ENCODE measurements around the gene RPS27L. TPM values are rescaled to one million over a fixed set of nuclear protein-coding genes. Genes with fewer than 3 reads are reported as not detected.

The RPS27L gene
- total RNA-seq, 1 experiment from 2014 or later: 133 TPM

DNA sequence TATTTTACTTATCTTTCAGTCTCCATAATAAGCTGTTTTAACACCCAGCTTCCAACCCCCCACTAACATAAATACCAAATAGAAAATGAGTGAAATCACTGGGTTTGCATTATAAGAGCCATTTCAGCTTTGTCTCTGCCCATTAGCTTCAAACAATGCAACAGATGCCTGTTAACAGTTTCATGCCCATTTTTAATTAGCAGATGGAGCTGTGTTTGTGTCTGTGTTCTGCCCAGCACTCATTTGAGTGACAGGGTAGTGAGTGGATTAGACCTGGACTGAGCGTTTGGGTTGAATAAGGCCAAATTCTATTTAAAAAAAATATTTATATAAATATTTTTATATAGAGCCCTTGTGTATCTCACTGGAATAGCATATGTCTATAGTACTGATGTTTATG lies 39.6 kb upstream of the RPS27L start:
- TF ChIP-seq ZNF671 (CRISPR knock-in tag; IDR thresholded peaks at IDR 0.05): no peak
- no peak for TF ChIP-seq ZNF219 (CRISPR knock-in tag; IDR thresholded peaks at IDR 0.05; ENCODE audit: borderline replicate concordance)
- no peak for TF ChIP-seq OVOL2 (CRISPR knock-in tag; IDR thresholded peaks at IDR 0.05; ENCODE audit: borderline replicate concordance)
- TF ChIP-seq, protein P1, sequence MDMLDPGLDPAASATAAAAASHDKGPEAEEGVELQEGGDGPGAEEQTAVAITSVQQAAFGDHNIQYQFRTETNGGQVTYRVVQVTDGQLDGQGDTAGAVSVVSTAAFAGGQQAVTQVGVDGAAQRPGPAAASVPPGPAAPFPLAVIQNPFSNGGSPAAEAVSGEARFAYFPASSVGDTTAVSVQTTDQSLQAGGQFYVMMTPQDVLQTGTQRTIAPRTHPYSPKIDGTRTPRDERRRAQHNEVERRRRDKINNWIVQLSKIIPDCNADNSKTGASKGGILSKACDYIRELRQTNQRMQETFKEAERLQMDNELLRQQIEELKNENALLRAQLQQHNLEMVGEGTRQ (CRISPR knock-in tag; IDR thresholded peaks at IDR 0.05): no peak
- TF ChIP-seq NR3C1 (CRISPR knock-in tag; conservative IDR thresholded peaks at IDR 0.05; ENCODE audit: low read depth): no peak
- TF ChIP-seq NFYB (CRISPR knock-in tag; conservative IDR thresholded peaks at IDR 0.05; ENCODE audit: low read depth): no peak
- no peak for TF ChIP-seq GRHL2 (CRISPR knock-in tag; IDR thresholded peaks at IDR 0.05; ENCODE audit: insufficient replicate concordance, severe bottlenecking)
- TF ChIP-seq SP1 (CRISPR knock-in tag; conservative IDR thresholded peaks at IDR 0.05): no peak
- no peak for TF ChIP-seq ZNF423 (CRISPR knock-in tag; IDR thresholded peaks at IDR 0.05)
- TF ChIP-seq CBFB (CRISPR knock-in tag; IDR thresholded peaks at IDR 0.05; ENCODE audit: low read depth): no peak
- TF ChIP-seq, protein P2, sequence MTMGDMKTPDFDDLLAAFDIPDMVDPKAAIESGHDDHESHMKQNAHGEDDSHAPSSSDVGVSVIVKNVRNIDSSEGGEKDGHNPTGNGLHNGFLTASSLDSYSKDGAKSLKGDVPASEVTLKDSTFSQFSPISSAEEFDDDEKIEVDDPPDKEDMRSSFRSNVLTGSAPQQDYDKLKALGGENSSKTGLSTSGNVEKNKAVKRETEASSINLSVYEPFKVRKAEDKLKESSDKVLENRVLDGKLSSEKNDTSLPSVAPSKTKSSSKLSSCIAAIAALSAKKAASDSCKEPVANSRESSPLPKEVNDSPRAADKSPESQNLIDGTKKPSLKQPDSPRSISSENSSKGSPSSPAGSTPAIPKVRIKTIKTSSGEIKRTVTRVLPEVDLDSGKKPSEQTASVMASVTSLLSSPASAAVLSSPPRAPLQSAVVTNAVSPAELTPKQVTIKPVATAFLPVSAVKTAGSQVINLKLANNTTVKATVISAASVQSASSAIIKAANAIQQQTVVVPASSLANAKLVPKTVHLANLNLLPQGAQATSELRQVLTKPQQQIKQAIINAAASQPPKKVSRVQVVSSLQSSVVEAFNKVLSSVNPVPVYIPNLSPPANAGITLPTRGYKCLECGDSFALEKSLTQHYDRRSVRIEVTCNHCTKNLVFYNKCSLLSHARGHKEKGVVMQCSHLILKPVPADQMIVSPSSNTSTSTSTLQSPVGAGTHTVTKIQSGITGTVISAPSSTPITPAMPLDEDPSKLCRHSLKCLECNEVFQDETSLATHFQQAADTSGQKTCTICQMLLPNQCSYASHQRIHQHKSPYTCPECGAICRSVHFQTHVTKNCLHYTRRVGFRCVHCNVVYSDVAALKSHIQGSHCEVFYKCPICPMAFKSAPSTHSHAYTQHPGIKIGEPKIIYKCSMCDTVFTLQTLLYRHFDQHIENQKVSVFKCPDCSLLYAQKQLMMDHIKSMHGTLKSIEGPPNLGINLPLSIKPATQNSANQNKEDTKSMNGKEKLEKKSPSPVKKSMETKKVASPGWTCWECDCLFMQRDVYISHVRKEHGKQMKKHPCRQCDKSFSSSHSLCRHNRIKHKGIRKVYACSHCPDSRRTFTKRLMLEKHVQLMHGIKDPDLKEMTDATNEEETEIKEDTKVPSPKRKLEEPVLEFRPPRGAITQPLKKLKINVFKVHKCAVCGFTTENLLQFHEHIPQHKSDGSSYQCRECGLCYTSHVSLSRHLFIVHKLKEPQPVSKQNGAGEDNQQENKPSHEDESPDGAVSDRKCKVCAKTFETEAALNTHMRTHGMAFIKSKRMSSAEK (CRISPR knock-in tag; IDR thresholded peaks at IDR 0.05; ENCODE audit: borderline replicate concordance): no peak
- no peak for TF ChIP-seq TP53 (CRISPR knock-in tag; IDR thresholded peaks at IDR 0.05)
- TF ChIP-seq FOXP1 (CRISPR knock-in tag; IDR thresholded peaks at IDR 0.05; ENCODE audit: borderline replicate concordance): no peak
- no peak for TF ChIP-seq TCF7 (CRISPR knock-in tag; IDR thresholded peaks at IDR 0.05; ENCODE audit: low read depth)
- TF ChIP-seq, protein P3, sequence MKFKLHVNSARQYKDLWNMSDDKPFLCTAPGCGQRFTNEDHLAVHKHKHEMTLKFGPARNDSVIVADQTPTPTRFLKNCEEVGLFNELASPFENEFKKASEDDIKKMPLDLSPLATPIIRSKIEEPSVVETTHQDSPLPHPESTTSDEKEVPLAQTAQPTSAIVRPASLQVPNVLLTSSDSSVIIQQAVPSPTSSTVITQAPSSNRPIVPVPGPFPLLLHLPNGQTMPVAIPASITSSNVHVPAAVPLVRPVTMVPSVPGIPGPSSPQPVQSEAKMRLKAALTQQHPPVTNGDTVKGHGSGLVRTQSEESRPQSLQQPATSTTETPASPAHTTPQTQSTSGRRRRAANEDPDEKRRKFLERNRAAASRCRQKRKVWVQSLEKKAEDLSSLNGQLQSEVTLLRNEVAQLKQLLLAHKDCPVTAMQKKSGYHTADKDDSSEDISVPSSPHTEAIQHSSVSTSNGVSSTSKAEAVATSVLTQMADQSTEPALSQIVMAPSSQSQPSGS (CRISPR knock-in tag; IDR thresholded peaks at IDR 0.05; ENCODE audit: borderline replicate concordance, low read depth): no peak
- TF ChIP-seq MYBL2 (CRISPR knock-in tag; IDR thresholded peaks at IDR 0.05): no peak
- Mint-ChIP-seq H3K27me3 (ENCODE audit: low read depth) (no peaks in the 10 kb centered on the region), H3K36me3 (no peaks in the 10 kb centered on the region; the same call in 1 of the 2 replicates), H3K4me1 (peaks cover 64% of the 10 kb centered on the region), H3K27ac (no peak overlapping the region; the same call in 1 of the 2 replicates), H3K4me3 (no peak overlapping the region), H3K9me3 (no peaks in the 10 kb centered on the region)
- ATAC-seq (no peak), DNase-seq (ENCODE audit: low spot score) (no peak)
- CTCF ChIA-PET: interaction anchor here (0.9 to 1.3 kb wide), 3 partner anchors 31 to 454 kb away, joined by 4 to 5 read pairs (median 4); no protein-coding TSS in a partner anchor
- POLR2A ChIA-PET: no interaction called here

DNA sequence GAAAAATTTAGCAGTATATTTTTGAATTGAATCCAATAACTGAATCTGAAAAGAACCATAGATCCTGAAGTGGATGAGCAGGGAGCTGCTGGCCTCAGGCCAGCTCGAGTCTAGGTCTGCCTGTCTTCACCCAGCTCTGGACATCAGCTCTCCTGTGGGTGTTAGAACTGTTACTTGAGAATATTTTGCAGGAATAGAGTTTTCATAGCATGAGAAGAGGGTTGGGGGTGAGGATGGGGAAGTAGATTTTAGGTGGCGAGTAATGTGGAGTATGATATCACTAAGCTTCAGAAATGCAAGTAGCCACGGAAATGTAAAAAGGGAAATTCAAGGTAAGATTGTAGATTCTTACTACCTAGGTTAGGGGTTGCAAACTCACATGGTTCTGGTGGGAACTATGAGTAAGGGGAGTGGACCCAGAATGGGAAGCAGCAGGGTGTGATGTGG lies 38.3 kb upstream of the RPS27L start:
- Mint-ChIP-seq H3K4me3 (no peak overlapping the region), H3K4me1 (peaks cover 74% of the 10 kb centered on the region), H3K36me3 (no peaks in the 10 kb centered on the region), H3K27ac (peak overlapping the region; percentile 48; the same call in 1 of the 2 replicates), H3K27me3 (ENCODE audit: low read depth) (no peaks in the 10 kb centered on the region), H3K9me3 (no peaks in the 10 kb centered on the region)
- ATAC-seq (no peak), DNase-seq (ENCODE audit: low spot score) (no peak)
- ChIA-PET POLR2A (interaction anchor here (0.6 kb wide), 1 partner anchor 11 kb away, joined by 5 read pairs; no protein-coding TSS in a partner anchor), CTCF (interaction anchor here (0.8 to 1.3 kb wide), 4 partner anchors 15 to 453 kb away, joined by 3 to 4 read pairs (median 3); no protein-coding TSS in a partner anchor)
- TF ChIP-seq SOX15 (CRISPR knock-in tag; IDR thresholded peaks at IDR 0.05): no peak
- no peak for TF ChIP-seq JAZF1 (CRISPR knock-in tag; IDR thresholded peaks at IDR 0.05)
- no peak for TF ChIP-seq TCF7 (CRISPR knock-in tag; IDR thresholded peaks at IDR 0.05; ENCODE audit: low read depth)
- no peak for TF ChIP-seq ETV6 (CRISPR knock-in tag; IDR thresholded peaks at IDR 0.05)
- TF ChIP-seq SMAD4 (CRISPR knock-in tag; IDR thresholded peaks at IDR 0.05): no peak
- TF ChIP-seq, protein P4, sequence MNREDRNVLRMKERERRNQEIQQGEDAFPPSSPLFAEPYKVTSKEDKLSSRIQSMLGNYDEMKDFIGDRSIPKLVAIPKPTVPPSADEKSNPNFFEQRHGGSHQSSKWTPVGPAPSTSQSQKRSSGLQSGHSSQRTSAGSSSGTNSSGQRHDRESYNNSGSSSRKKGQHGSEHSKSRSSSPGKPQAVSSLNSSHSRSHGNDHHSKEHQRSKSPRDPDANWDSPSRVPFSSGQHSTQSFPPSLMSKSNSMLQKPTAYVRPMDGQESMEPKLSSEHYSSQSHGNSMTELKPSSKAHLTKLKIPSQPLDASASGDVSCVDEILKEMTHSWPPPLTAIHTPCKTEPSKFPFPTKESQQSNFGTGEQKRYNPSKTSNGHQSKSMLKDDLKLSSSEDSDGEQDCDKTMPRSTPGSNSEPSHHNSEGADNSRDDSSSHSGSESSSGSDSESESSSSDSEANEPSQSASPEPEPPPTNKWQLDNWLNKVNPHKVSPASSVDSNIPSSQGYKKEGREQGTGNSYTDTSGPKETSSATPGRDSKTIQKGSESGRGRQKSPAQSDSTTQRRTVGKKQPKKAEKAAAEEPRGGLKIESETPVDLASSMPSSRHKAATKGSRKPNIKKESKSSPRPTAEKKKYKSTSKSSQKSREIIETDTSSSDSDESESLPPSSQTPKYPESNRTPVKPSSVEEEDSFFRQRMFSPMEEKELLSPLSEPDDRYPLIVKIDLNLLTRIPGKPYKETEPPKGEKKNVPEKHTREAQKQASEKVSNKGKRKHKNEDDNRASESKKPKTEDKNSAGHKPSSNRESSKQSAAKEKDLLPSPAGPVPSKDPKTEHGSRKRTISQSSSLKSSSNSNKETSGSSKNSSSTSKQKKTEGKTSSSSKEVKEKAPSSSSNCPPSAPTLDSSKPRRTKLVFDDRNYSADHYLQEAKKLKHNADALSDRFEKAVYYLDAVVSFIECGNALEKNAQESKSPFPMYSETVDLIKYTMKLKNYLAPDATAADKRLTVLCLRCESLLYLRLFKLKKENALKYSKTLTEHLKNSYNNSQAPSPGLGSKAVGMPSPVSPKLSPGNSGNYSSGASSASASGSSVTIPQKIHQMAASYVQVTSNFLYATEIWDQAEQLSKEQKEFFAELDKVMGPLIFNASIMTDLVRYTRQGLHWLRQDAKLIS (CRISPR knock-in tag; IDR thresholded peaks at IDR 0.05; ENCODE audit: borderline replicate concordance): no peak
- TF ChIP-seq, protein P5, sequence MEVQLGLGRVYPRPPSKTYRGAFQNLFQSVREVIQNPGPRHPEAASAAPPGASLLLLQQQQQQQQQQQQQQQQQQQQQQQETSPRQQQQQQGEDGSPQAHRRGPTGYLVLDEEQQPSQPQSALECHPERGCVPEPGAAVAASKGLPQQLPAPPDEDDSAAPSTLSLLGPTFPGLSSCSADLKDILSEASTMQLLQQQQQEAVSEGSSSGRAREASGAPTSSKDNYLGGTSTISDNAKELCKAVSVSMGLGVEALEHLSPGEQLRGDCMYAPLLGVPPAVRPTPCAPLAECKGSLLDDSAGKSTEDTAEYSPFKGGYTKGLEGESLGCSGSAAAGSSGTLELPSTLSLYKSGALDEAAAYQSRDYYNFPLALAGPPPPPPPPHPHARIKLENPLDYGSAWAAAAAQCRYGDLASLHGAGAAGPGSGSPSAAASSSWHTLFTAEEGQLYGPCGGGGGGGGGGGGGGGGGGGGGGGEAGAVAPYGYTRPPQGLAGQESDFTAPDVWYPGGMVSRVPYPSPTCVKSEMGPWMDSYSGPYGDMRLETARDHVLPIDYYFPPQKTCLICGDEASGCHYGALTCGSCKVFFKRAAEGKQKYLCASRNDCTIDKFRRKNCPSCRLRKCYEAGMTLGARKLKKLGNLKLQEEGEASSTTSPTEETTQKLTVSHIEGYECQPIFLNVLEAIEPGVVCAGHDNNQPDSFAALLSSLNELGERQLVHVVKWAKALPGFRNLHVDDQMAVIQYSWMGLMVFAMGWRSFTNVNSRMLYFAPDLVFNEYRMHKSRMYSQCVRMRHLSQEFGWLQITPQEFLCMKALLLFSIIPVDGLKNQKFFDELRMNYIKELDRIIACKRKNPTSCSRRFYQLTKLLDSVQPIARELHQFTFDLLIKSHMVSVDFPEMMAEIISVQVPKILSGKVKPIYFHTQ (CRISPR knock-in tag; IDR thresholded peaks at IDR 0.05): no peak
